Spleen (tissue), 7 donors: ENCODE measurements around the gene CREBRF.

Experiments
- CTCF ChIP-seq, 11 experiments: fragments of 200-600 bp in 7 of 11; fragments of 450-650 bp in 4 of 11; sonication (generic) in 4 of 11; IDR thresholded peaks in 8 of 11; conservative IDR thresholded peaks in 3 of 11; 1 replicate in 7 of 11; 2 replicates in 4 of 11; pipeline versions ENCODE4 v1.4.0 to v1.8.0; 2016 to 2021; ENCODE audit warnings: antibody characterized with exemption in 11 of 11, inconsistent platforms in 4 of 11, mild to moderate bottlenecking in 1 of 11
- POLR2AphosphoS5 ChIP-seq, 3 donors: sonication (generic); formaldehyde crosslinking; IDR thresholded peaks; one replicate each; pipeline ENCODE4 v1.5.1; 2017; ENCODE audit warnings: antibody characterized with exemption in 3 of 3
- donor health status: DM: no; HTN: no; CAD: no; lungs with moderate emphysema.
- donor health status: DM: no; HTN: no; CAD: no.
- donor health status: DM: no; HTN: no; CAD: no.

GRCh38 chr5:173033923-173034322 lies 22.2 kb upstream of the CREBRF start:
- TF ChIP-seq CTCF (IDR thresholded peaks at IDR 0.05 in 8 of 11, conservative IDR thresholded peaks at IDR 0.05 in 3 of 11) (no peak), POLR2AphosphoS5 (IDR thresholded peaks at IDR 0.05) (no peak)
